CD8-positive, alpha-beta memory T cell (primary cell): ENCODE data around the gene CADM1. TPM values are rescaled to one million over a fixed set of nuclear protein-coding genes. Genes with fewer than 3 reads are reported as not detected.

Source experiments
- CTCF ChIA-PET: fragments of 350-600 bp; sonication (Branson Sonifier 250); formaldehyde crosslinking; loops from one replicate; lab custom pipeline; 2021; ENCODE audit warnings: antibody characterized with exemption; lab: Charles Lee
- POLR2A ChIA-PET: fragments of 350-600 bp; sonication (Branson Sonifier 250); formaldehyde crosslinking; loops from one replicate; lab custom pipeline; 2021; ENCODE audit warnings: antibody characterized with exemption; lab: Charles Lee
- DNase-seq, 5 donors: peaks; one replicate each; pipeline versions ENCODE4 v3.0.0 to v3.0.0-alpha.2; 2020 to 2022; ENCODE audit warnings: mixed read lengths in 1 of 5
- H3K27ac ChIP-seq: one replicate; pipeline ENCODE4 v1.7.0; 2013; ENCODE audit warnings: low read depth, mild to moderate bottlenecking, low read length, moderate library complexity
- H3K27me3 ChIP-seq: 2 replicates; pipeline ENCODE4 v1.7.0; 2013; ENCODE audit warnings: low read length, mild to moderate bottlenecking; ENCODE audit not compliant: insufficient read depth, poor library complexity, severe bottlenecking
- H3K36me3 ChIP-seq: 2 replicates; pipeline ENCODE4 v1.7.0; 2013; ENCODE audit warnings: mild to moderate bottlenecking, low read length, moderate library complexity; ENCODE audit not compliant: insufficient read depth
- H3K4me1 ChIP-seq: 2 replicates; pipeline ENCODE4 v1.7.0; 2013; ENCODE audit warnings: mild to moderate bottlenecking, low read length, moderate library complexity; ENCODE audit not compliant: insufficient read depth
- H3K4me3 ChIP-seq: 2 replicates; pipeline ENCODE4 v1.7.0; 2013; ENCODE audit warnings: mild to moderate bottlenecking, low read length
- H3K9me3 ChIP-seq: 2 replicates; pipeline ENCODE4 v1.7.0; 2013; ENCODE audit warnings: mild to moderate bottlenecking, low read length
- H3K27ac Mint-ChIP-seq, 8 donors: one replicate each; pipeline ENCODE4 v1.8.0; 2020 to 2021; ENCODE audit warnings: mixed read lengths in 8 of 8, mild to moderate bottlenecking in 6 of 8, inconsistent platforms in 3 of 8, moderate library complexity in 3 of 8
- H3K27me3 Mint-ChIP-seq, 2 donors: one replicate each; pipeline ENCODE4 v1.8.0; 2020 to 2021; ENCODE audit warnings: mixed read lengths in 2 of 2, mild to moderate bottlenecking in 1 of 2, moderate library complexity in 1 of 2
- H3K36me3 Mint-ChIP-seq, 3 donors: one replicate each; pipeline ENCODE4 v1.8.0; 2020 to 2021; ENCODE audit warnings: mixed read lengths in 3 of 3, inconsistent platforms in 1 of 3, mild to moderate bottlenecking in 1 of 3
- H3K4me1 Mint-ChIP-seq, 3 donors: one replicate each; pipeline ENCODE4 v1.8.0; 2020 to 2021; ENCODE audit warnings: mixed read lengths in 3 of 3, inconsistent platforms in 1 of 3, mild to moderate bottlenecking in 1 of 3
- H3K4me3 Mint-ChIP-seq, 7 donors: one replicate each; pipeline ENCODE4 v1.8.0; 2020 to 2021; ENCODE audit warnings: mixed read lengths in 7 of 7, mild to moderate bottlenecking in 6 of 7, moderate library complexity in 4 of 7, inconsistent platforms in 2 of 7
- H3K9me3 Mint-ChIP-seq, 5 donors: one replicate each; pipeline ENCODE4 v1.8.0; 2020 to 2022; ENCODE audit warnings: mixed read lengths in 5 of 5, mild to moderate bottlenecking in 3 of 5, moderate library complexity in 2 of 5, inconsistent platforms in 1 of 5
- polyA plus RNA-seq: library from polyadenylated mRNA; unstranded; fragments of 300-500 nt; fragmentation: Illumina TruSeq; gene quantifications from one replicate; pipeline ENCODE4 v1.2.3, GENCODE V29; 2021
- total RNA-seq, 2 experiments: library from RNA; stranded (reverse); gene quantifications; one replicate each; pipeline ENCODE4 v1.2.3, GENCODE V29; 2021

CADM1 gene
- total and polyA plus RNA-seq, 3 experiments from 2014 or later: 0.90 to 2.7 (median 1.1) TPM

- no peaks in the 10 kb centered on the region for H3K9me3 ChIP-seq
- H3K4me1 ChIP-seq: no peaks in the 10 kb centered on the region
- ChIA-PET CTCF (no interaction called here), POLR2A (no interaction called here)
- H3K27me3 Mint-ChIP-seq: no peaks in the 10 kb centered on the region
- no peak for DNase-seq
- H3K4me3 Mint-ChIP-seq: no peak overlapping the region
- no peaks in the 10 kb centered on the region for H3K36me3 Mint-ChIP-seq
- no peaks in the 10 kb centered on the region for H3K27me3 ChIP-seq
- no peak overlapping the region for H3K4me3 ChIP-seq
- H3K27ac Mint-ChIP-seq: no peak overlapping the region
- no peaks in the 10 kb centered on the region for H3K36me3 ChIP-seq
- no peak overlapping the region for H3K27ac ChIP-seq
- H3K4me1 Mint-ChIP-seq: no peaks in the 10 kb centered on the region
- no peaks in the 10 kb centered on the region for H3K9me3 Mint-ChIP-seq
Observed at GRCh38 chr11:115300660-115301428, 203.4 kb downstream of the CADM1 start.

- Mint-ChIP-seq H3K27me3 (no peaks in the 10 kb centered on the region), H3K4me1 (no peaks in the 10 kb centered on the region), H3K36me3 (no peaks in the 10 kb centered on the region), H3K4me3 (no peak overlapping the region), H3K27ac (no peak overlapping the region), H3K9me3 (no peaks in the 10 kb centered on the region)
- no peak overlapping the region for H3K4me3 ChIP-seq
- H3K36me3 ChIP-seq: no peaks in the 10 kb centered on the region
- H3K27ac ChIP-seq: no peak overlapping the region
- CTCF ChIA-PET: no interaction called here
- POLR2A ChIA-PET: no interaction called here
- H3K27me3 ChIP-seq: no peaks in the 10 kb centered on the region
- no peaks in the 10 kb centered on the region for H3K4me1 ChIP-seq
- no peaks in the 10 kb centered on the region for H3K9me3 ChIP-seq
- no peak for DNase-seq
Observed at GRCh38 chr11:115298300-115299012, 205.8 kb downstream of the CADM1 start.

DNA sequence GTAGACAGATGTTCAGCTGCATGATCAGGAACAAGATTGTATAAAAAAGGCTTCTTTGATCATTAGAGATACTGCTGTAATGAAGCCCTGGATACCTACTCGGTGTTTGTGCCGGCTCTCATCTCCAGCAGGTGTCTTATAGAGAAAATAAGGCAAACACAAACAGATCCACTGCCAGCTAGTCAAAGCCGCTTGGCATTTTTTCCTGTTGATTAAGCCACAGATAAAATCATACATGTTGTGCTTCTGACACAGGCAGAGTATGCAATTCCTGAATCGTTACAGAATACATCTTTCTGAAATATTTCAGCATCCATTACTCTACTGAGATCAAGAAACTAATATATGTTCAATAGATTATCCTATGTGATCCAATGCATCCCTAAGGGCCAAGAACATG, 206.9 kb downstream of the CADM1 start:
- Histone ChIP-seq H3K9me3 (no peaks in the 10 kb centered on the region), H3K36me3 (no peaks in the 10 kb centered on the region), H3K4me3 (no peak overlapping the region), H3K27ac (no peak overlapping the region), H3K4me1 (no peaks in the 10 kb centered on the region), H3K27me3 (no peaks in the 10 kb centered on the region)
- Mint-ChIP-seq H3K4me3 (no peak overlapping the region), H3K4me1 (no peaks in the 10 kb centered on the region), H3K27me3 (no peaks in the 10 kb centered on the region), H3K9me3 (no peaks in the 10 kb centered on the region), H3K36me3 (no peaks in the 10 kb centered on the region), H3K27ac (no peak overlapping the region)
- no peak for DNase-seq
- CTCF ChIA-PET: no interaction called here
- POLR2A ChIA-PET: no interaction called here

DNA sequence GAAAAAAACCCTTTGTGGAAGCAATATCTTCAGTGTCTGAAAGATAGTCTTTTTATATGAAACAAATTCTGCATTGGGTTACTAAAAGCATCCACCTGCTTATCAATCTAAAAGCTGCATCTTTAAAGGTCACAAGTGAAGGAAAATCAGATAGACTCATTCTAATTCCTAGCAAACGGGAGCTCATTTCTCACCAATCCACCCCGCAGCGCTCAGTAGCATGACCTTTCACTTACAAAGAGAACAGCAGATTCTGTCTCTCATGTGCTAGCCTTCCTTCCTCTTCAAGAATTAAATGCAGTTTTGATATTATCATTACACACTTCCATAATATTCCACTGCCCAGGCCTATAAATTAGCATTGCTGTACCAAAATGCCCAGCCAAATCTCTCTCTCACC, 212.9 kb downstream of the CADM1 start:
- H3K36me3 Mint-ChIP-seq: no peaks in the 10 kb centered on the region
- POLR2A ChIA-PET: no interaction called here
- Histone ChIP-seq H3K27me3 (no peaks in the 10 kb centered on the region), H3K27ac (no peak overlapping the region), H3K36me3 (no peaks in the 10 kb centered on the region), H3K4me1 (no peaks in the 10 kb centered on the region), H3K4me3 (no peak overlapping the region), H3K9me3 (no peaks in the 10 kb centered on the region)
- DNase-seq: no peak
- H3K4me3 Mint-ChIP-seq: no peak overlapping the region
- no peaks in the 10 kb centered on the region for H3K4me1 Mint-ChIP-seq
- peaks cover 0 to 4% of the 10 kb centered on the region in 2 donors for H3K27me3 Mint-ChIP-seq
- CTCF ChIA-PET: no interaction called here
- H3K9me3 Mint-ChIP-seq: no peaks in the 10 kb centered on the region
- H3K27ac Mint-ChIP-seq: peak overlapping the region in 1 of 8 donors; percentile 3

GRCh38 chr11:115290893-115291292, 213.3 kb downstream of the CADM1 start:
- Mint-ChIP-seq H3K27me3 (peaks cover 0 to 4% of the 10 kb centered on the region in 2 donors), H3K9me3 (no peaks in the 10 kb centered on the region), H3K4me1 (no peaks in the 10 kb centered on the region), H3K36me3 (no peaks in the 10 kb centered on the region), H3K27ac (no peak overlapping the region), H3K4me3 (no peak overlapping the region)
- Histone ChIP-seq H3K27me3 (no peaks in the 10 kb centered on the region), H3K4me3 (no peak overlapping the region), H3K9me3 (no peaks in the 10 kb centered on the region), H3K4me1 (no peaks in the 10 kb centered on the region), H3K36me3 (no peaks in the 10 kb centered on the region), H3K27ac (no peak overlapping the region)
- CTCF ChIA-PET: no interaction called here
- POLR2A ChIA-PET: no interaction called here
- DNase-seq: no peak

DNA sequence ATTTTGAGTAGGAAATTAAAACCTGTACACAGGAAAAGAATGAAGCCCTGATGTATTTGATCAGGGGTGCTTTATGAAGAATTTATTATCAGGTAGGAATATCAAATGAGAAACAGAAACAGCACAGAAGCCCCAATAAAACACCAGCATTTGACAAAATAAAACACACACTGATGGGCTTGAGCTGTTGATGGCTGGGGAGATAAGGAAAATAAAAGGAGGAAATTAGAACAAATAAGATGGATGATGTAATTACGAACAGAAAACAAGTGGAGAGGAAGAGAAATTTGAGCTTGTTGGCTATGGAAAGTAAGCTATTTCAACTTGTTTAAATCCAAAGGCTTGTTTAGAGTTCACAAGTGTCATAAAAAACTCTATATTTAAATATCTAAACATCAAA, 213.7 kb downstream of the CADM1 start:
- Mint-ChIP-seq H3K4me3 (no peak overlapping the region), H3K27me3 (peaks cover 0 to 4% of the 10 kb centered on the region in 2 donors), H3K4me1 (no peaks in the 10 kb centered on the region), H3K9me3 (no peaks in the 10 kb centered on the region), H3K27ac (no peak overlapping the region), H3K36me3 (no peaks in the 10 kb centered on the region)
- Histone ChIP-seq H3K4me3 (no peak overlapping the region), H3K36me3 (no peaks in the 10 kb centered on the region), H3K27ac (no peak overlapping the region), H3K4me1 (no peaks in the 10 kb centered on the region), H3K27me3 (no peaks in the 10 kb centered on the region), H3K9me3 (no peaks in the 10 kb centered on the region)
- no peak for DNase-seq
- ChIA-PET CTCF (no interaction called here), POLR2A (no interaction called here)

DNA sequence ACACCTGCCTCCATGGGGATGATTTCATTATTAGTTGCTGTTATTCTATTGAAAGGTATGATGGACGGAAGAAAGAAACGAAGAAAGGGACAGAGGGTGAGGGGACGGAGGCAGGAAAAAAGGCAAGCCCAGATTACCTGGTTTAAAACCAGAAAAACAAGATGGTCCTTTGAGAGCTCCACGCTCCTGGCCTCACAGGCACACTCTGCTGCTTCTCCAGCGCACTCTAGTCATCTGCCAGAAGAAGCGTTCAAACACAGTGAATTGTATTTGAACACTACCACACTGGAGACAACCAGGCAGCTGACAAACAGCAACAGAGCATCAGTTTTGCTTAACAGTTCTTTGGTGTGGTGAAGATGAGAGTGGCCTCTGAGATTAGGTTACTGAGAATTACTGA, 216.9 kb downstream of the CADM1 start:
- H3K36me3 ChIP-seq: no peaks in the 10 kb centered on the region
- no peak overlapping the region for H3K4me3 ChIP-seq
- Mint-ChIP-seq H3K4me3 (no peak overlapping the region), H3K36me3 (no peaks in the 10 kb centered on the region), H3K27ac (no peak overlapping the region), H3K27me3 (peaks cover 0 to 4% of the 10 kb centered on the region in 2 donors), H3K4me1 (no peaks in the 10 kb centered on the region), H3K9me3 (no peaks in the 10 kb centered on the region)
- no peak overlapping the region for H3K27ac ChIP-seq
- no peak for DNase-seq
- H3K27me3 ChIP-seq: no peaks in the 10 kb centered on the region
- H3K4me1 ChIP-seq: no peaks in the 10 kb centered on the region
- CTCF ChIA-PET: no interaction called here
- POLR2A ChIA-PET: no interaction called here
- no peaks in the 10 kb centered on the region for H3K9me3 ChIP-seq

GRCh38 chr11:115286614-115287013, 217.6 kb downstream of the CADM1 start:
- no peak overlapping the region for H3K4me3 ChIP-seq
- ChIA-PET CTCF (no interaction called here), POLR2A (no interaction called here)
- H3K4me1 Mint-ChIP-seq: no peaks in the 10 kb centered on the region
- H3K27me3 ChIP-seq: no peaks in the 10 kb centered on the region
- no peak overlapping the region for H3K27ac ChIP-seq
- peaks cover 0 to 4% of the 10 kb centered on the region in 2 donors for H3K27me3 Mint-ChIP-seq
- H3K4me1 ChIP-seq: no peaks in the 10 kb centered on the region
- no peak overlapping the region for H3K4me3 Mint-ChIP-seq
- no peak overlapping the region for H3K27ac Mint-ChIP-seq
- no peaks in the 10 kb centered on the region for H3K9me3 Mint-ChIP-seq
- no peaks in the 10 kb centered on the region for H3K36me3 ChIP-seq
- H3K36me3 Mint-ChIP-seq: no peaks in the 10 kb centered on the region
- DNase-seq: no peak
- no peaks in the 10 kb centered on the region for H3K9me3 ChIP-seq
